GM21367 (cell line): ENCODE data around the gene RAP1GAP2.

Experiments used
- ATAC-seq: cut with Tn5 transposase; IDR thresholded peaks from one replicate; pipeline ENCODE4 v1.9.1; 2021; ENCODE audit not compliant: unreplicated experiment

RAP1GAP2 gene

DNA sequence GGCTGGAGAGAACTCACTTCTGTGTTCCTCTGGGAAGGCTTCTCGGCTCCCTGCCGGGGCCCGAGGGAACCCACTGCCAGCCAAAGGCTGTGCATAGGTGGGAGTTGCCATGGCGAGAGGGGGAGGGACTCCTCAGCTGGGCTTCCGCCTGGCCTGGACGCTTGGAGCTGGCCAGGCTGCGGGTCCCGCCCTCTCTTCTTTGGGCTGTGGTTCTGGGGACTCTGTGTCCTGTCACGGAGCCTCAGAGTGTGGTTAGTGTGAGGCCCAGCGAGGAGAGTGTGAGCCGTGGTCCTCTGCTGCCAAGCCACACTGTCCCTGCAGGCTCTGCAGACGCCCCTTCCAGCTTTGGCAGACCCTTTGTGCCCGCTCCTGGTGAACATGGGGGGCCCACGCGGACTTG is 144.1 kb downstream of the RAP1GAP2 start:
- ATAC-seq, result no peak

DNA sequence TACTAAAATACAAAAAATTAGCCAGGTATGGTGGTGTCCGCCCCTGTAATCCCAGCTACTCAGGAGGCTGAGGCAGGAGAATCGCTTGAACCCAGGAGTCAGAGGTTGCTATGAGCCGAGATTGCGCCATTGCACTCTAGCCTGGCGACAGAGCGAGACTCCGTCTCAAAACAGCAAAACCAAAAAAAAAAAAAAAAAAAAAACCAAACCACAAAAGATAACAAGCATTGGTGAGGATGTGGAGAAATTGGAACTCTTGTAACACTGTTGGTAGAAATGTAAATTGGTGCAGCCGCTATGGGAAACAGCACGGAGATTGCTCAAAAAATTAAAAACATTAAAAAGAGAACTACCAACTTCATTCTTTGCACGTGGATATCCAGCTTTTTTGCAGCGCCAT is 147.7 kb downstream of the RAP1GAP2 start:
- ATAC-seq, result no peak

GRCh38 chr17:2945299-2945698 is 149.1 kb downstream of the RAP1GAP2 start:
- no peak for ATAC-seq

DNA sequence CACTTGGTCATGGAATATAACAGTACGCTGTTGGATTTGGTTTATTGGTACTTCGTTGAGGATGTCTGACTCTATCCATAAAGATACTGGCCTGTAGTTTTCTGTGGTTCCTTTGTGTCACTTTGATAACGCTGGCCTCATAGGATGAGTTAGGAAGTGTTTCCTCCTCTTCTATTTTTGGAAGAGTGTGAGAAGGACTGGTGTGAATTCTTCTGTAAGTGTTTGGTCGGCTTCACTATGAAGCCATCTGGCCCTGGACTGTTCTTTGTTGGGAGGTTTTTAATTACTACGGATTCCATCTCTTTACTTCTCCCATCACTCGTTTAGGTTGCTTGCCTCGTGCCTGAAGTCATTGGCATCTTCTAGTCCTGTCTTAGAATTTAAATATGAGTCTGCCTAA is 149.9 kb downstream of the RAP1GAP2 start:
- no peak for ATAC-seq

- ATAC-seq, result no peak
Observed at GRCh38 chr17:2947588-2947950, 151.3 kb downstream of the RAP1GAP2 start.

- no peak for ATAC-seq
Observed at GRCh38 chr17:2947996-2948550, 151.8 kb downstream of the RAP1GAP2 start.

DNA sequence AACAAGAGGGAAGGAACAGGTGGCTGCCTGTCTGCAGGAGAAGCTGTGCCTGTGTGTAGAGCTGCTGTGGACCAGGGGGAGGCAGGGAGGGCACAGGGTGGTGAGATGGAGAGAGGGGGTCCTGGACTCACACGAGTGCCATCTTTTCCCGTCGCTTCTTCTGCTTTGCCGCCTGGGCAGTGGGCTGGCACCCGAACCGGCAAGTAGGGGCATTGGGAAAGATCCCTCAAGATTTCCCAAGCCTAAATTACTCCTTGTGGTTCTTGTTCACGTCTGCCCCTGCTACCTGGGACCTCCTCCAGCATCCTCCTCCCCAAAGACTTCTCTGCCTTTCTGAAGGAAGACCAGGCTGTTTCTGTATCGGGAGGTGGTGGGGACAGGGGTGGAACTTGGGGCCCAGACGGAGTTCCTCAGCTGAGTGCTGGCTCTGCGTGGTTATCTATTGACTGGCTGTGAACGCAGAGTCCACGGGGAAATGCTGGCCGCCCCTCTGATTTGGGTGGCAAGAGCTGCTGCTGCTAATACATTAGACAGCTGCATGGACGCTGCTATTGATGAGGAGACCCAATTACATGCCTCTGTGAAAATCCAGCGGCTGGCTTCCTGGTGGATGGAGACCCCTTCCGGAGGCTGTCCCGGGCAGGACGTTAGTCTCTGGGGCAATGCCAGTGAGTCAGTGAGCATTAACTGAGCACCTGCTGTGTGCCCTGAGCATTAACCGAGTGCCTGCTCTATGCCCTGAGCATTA is 152.7 kb downstream of the RAP1GAP2 start:
- no peak for ATAC-seq

- ATAC-seq, result no peak
Observed at GRCh38 chr17:2949469-2950044, 153.3 kb downstream of the RAP1GAP2 start.

DNA sequence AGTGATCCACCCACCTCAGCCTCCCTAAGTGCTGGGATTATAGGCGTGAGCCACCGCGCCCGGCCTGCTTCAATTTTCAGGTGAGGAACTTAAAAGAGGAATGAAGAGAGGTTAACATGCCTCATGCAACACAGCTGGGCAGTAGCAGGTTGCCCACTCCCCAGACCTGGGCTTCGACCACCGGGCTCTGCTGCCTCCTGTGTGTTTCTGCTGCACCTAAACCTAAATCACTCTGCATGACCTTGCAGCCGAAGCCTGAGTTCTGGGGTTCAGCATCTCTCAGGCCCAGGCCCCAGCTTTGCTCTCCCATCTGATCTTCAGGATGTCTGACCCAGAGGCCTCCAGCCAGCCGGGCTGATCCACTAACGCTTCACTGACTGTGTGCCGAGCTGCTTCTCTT is 154.6 kb downstream of the RAP1GAP2 start:
- no peak for ATAC-seq

- ATAC-seq, result no peak
Observed at GRCh38 chr17:2952174-2952845, 156.1 kb downstream of the RAP1GAP2 start.

DNA sequence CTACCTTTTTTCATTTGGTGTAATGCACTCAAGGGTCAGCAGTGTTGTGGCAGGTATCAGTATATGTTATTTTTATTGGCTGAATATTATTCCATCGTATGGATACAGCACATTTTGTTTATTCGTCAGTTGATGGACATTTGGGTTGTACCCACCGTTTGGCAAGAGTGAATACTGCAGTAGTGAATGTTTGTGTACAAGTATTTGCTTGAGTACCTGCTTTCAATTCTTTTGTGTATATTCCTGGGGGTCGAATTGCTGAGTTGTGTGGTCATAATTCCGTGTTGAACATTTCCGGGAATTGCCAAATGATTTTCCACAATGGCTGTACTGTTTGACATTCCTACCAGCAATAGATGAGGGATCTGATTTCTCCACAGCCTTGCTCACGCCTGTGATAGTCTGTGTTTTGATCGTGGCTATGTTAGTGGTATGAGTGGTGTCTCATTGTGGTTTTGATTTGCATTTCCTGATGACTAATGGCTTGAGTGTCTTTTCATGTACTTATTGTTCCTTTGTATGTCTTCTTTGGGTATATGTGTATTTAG is 158.7 kb downstream of the RAP1GAP2 start:
- ATAC-seq, result no peak

GRCh38 chr17:2955931-2956582 is 159.8 kb downstream of the RAP1GAP2 start:
- ATAC-seq, result no peak

- no peak for ATAC-seq
Observed at GRCh38 chr17:2957631-2958286, 161.5 kb downstream of the RAP1GAP2 start.

- no peak for ATAC-seq
Observed at GRCh38 chr17:2958706-2959222, 162.5 kb downstream of the RAP1GAP2 start.

DNA sequence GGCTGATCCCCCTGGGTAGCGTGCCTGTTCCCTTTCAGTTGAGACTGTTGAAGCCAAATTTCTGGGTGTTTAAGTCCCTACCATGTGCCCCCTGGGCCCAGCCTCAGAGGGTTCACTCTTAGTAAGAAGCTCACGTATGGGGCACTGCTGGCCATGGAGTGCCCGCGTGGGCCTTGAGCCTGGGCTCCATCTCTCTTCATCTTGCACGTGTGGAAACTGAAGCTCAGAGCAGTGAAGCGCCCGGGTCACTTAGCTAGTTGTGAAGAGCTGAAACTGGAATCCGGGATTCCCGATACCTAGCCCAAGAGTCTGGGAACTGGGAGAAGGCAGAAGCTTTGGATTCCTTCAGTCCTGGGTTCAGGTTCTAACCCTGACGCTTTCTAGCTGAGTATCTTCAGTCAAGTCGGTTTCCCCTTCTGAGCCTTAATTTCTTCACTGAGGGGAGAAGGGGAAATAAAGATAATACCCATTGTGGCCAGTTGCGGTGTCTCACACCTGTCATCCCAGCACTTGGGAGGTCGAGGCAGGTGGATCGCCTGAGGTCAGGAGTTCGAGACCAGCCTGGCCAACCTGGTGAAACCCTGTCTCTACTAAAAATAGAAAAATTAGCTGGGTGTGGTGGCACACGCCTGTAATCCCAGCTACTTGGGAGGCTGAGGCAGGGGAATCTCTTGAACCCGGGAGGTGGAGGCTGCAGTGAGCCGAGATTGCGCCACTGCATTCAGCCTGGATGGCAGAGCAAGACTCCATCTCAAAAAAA is 163.3 kb downstream of the RAP1GAP2 start:
- no peak for ATAC-seq

GRCh38 chr17:2961446-2961845 is 165.2 kb downstream of the RAP1GAP2 start:
- ATAC-seq, result no peak

- ATAC-seq, result no peak
Observed at GRCh38 chr17:2962236-2962635, 166.0 kb downstream of the RAP1GAP2 start.

DNA sequence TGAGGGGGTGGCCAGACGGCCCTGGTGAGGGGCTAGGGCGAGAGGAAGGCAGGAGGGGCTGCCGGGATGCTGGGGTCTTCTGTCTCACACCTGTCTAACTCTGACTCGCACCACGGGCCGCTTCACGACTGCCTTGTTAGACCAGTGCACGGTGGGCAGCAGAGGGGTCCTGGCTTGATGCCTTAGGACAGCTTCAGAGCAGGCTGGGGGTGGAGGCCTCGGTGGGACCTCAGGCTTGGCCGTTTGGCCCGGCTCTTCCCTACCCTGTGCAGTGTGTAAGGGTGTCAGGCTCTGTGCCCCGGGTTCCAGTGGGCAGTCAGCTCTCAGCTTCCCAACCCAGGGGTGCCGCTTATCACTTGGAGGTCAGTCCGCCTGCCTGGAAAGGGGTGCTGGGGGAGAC is 166.5 kb downstream of the RAP1GAP2 start:
- ATAC-seq, result no peak

GRCh38 chr17:2963332-2964027 is 167.2 kb downstream of the RAP1GAP2 start:
- ATAC-seq, result no peak
